SIG-M5 (cell line): ENCODE measurements around the gene MGLL.
"Not testable (repeated sequence)": the region's sequence is repeated elsewhere in the genome, so short reads cannot be mapped to it uniquely, and the experiment has no call there.

ENCODE experiments used
- DNase-seq: peaks from one replicate; lab custom pipeline; 2025; lab: John Stamatoyannopoulos, UW

MGLL gene

GRCh38 chr3:127689266-127689860 is 133.0 kb downstream of the MGLL start:
- DNase-seq = no peak

DNA sequence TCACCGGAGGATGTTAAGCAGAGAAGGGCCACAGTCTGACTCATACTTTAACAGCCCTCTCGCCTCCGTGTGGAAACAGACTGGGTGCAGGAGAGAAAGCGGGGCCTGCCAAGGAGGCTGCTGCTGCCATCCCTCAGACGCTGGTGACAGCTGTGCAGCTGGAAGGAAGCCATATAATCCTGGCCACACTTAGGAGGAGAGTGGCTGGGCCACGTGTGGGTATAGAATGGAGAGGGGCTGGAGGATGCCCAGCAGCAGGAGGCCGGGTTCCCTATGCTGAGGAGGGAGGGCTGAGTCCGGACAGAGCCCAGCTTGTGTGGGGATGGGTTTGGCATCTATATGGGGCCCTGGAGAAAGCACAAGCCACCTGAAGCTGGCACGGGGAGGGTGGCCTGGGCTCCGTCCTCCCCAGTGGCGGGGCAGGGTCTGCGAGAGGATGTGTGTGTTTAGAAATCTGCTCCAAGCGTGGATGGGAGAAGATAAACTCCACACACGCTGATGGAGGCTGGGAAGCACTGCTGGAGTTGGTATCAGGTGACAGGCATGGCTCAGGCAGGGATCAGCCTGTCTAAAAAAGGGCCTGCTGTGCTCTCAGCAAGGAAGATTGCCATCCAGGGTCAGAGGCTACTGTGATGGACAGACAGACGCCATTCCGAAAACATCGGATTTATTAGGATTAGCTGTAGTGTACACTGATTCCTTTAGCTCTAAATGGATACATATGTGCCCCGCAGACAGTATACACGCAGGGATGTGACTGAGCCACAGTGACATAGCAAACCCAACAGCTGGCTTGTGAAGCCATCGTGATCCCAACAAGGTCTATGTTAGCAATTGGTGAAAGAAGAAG is 133.7 kb downstream of the MGLL start:
- no peak for DNase-seq

DNA sequence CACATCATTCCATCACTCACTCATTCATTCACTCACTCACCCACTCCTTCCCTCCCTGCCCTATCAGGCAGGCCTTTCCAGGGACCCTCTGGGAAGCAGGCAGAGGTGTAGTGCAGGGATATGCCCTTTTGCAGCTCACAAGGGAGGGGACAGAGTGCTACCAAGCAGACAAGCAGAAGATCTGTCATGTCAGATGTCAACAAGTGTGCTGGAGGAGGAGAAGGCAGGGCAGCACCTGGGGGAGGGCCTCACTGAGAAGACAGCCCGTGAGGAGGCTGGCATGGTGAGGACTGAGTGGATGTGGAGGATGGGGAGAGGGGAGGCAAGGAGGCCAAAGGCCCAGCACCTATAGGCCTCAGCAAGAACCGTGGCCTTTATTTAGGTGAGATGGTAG is 134.3 kb downstream of the MGLL start:
- no peak for DNase-seq

GRCh38 chr3:127687228-127687737 is 135.0 kb downstream of the MGLL start:
- DNase-seq = no peak

GRCh38 chr3:127686512-127686894 is 135.8 kb downstream of the MGLL start:
- no peak for DNase-seq

DNA sequence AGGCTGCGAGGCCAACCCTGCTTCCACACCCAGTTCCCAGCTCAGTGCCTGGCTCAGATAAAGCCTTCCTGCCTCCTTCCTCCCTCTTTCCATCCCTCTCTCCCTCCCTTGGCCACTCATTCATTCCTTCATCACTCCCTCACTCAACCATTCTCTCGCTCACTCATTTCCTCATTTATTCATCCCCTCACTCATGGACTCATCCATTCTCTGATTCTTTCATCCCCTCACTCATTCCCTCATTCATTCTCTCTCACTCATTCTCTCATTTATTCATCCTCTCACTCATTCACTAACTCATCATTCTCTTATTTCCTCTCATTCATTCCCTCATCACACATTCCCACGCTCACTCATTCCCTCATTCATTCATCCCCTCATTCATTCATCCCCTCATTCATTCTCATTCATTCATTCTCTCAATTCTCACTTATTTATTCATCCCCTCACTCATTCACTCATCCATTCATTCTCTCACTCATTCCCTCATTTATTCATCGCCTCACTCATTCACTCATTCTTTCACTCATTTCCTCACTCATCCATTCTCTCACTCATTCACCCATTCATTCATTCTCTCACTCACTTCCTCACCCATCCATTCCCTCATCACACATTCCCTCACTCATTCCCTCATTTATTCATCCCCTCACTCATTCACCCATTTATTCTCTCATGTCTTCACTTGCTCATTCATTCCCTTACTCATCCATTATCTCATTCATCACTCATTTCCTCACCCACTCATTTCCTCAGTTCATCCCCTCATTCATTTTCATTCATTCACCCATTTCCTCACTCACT is 136.4 kb downstream of the MGLL start:
- DNase-seq = no peak

DNA sequence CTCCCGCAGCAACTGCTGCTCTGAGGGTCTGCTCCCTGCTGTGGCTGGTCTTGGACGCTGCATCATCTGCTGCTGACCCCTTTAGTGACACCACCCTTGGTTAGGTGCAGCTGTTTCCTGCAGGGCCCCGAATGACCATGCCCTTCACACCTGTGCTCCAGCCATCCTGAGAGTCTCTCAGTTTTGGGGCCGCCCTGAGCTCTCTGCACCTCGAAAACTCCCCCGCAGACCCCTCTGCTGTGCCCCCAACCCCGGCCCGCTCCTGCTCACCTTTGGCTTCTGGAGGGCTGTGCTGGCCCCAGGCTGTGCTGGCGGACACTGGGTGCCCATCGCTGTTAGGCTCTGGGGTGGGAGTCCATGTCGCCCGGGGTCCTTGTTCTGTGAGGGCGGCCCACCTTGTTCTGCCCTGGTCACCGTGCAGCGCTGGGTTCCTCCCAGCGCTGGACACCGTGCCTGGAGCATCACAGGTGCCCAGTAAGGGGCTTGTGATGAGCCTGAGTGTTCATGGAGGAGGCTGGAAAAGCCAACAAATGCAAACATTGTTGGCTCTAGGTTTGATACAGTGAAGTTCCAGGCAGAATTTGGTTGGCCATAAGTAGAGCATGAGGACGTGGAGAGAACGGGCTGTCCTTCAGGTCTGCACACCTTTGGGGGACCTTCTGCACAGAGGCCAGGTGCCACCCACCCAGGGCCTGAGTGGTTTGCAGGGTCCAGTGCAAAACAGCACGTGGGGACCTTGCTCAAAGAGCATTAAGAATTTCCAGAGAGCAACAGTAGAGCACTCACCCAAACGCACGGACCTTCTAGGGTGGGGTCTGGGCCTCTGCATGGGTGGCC is 137.2 kb downstream of the MGLL start:
- DNase-seq = no peak

GRCh38 chr3:127682561-127682960 is 139.8 kb downstream of the MGLL start:
- no peak for DNase-seq

DNA sequence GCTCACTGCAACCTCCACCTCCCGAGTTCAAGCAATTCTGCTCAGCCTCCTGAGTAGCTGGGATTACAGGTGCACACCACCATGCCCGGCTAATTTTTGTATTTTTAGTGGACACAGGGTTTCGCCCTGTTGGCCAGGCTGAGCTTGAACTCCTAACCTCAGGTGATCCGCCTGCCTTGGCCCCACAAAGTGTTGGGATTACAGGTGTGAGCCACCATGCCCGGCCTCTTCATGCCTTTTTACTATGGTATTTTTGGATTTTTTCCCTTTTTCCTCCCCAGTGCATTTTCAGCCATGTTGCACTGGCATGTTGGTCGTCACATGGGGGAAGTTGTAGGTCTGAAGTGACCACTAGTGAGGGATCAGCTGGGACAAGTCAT is 140.2 kb downstream of the MGLL start:
- DNase-seq = not testable (repeated sequence)

DNA sequence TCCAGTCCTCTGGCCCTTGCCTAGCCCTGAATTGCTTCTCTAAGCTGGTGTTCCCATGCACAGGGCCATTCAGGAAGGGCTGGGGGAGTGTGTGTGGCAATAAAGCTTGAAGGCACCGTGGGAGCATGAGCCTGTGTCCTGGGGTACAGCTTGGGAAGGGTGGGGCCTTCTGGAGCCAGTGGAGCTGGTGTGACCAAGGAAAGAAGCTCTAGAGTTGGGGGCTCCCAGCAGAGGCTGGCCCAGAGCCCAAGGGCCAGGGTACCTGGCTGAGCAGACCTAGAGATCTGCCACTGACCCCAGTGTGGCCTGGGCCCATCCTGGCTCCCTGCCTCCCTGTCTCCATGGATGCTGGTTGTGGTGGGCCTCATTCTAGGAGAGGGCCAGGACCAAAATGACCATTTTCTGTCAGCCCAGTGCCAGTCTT is 141.5 kb downstream of the MGLL start:
- DNase-seq = no peak

GRCh38 chr3:127680146-127680661 is 142.1 kb downstream of the MGLL start:
- no peak for DNase-seq

- no peak for DNase-seq
Measured at GRCh38 chr3:127679534-127680145, 142.7 kb downstream of the MGLL start.

- no peak for DNase-seq
Measured at GRCh38 chr3:127678611-127679533, 143.4 kb downstream of the MGLL start.

GRCh38 chr3:127678315-127678599 is 144.1 kb downstream of the MGLL start:
- DNase-seq = no peak

DNA sequence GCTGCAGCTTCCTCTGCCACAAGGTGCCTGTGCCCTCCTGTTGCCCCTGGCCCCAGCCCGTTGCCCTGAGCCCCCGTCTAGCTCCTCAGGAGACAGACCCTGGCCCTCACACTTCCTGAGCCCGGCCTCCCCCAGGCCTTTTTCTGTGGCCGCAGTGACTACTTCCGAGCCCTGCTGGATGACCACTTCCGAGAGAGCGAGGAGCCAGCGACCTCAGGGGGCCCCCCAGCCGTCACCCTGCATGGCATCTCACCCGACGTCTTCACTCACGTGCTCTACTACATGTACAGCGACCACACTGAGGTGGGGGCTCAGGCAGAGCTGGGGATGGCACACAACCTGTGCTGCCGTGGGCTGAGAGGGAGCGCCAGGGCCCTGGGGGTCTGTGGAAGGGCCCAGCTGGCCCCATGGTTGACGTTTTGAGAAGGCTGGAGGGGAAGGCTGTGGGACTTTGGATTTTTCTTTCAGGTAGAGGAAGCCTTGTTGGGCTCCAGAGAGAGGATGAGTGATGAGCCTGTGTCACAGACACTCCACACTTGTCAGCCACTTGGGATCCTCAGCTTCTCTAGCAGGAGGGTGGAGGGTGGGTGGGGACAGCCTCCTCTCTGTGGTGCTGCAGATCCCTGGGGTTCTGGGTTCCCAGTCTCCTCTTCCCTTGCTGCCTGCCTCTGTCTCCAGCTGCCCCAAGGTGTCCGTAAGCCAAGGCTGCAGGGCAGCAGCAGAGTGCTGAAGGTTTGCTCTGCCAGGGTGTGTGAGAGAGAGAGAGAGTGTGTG is 144.6 kb downstream of the MGLL start:
- DNase-seq = no peak

DNA sequence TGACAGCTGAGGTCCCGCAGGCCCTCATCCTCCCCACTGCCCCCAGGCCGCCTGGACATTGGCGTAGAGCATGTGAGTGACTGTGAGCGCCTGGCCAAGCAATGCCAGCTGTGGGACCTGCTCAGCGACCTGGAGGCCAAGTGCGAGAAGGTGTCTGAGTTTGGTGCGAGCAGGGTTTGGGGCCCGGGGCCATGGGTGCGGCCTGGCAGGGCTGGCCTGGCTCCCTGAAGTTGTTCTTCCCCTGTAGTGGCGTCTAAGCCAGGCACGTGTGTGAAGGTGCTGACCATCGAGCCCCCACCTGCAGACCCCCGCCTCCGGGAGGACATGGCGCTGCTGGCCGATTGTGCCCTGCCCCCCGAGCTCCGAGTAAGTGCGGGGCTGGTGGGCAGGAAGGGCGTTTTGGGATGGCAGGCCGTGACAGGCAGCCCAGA is 145.4 kb downstream of the MGLL start:
- no peak for DNase-seq

DNA sequence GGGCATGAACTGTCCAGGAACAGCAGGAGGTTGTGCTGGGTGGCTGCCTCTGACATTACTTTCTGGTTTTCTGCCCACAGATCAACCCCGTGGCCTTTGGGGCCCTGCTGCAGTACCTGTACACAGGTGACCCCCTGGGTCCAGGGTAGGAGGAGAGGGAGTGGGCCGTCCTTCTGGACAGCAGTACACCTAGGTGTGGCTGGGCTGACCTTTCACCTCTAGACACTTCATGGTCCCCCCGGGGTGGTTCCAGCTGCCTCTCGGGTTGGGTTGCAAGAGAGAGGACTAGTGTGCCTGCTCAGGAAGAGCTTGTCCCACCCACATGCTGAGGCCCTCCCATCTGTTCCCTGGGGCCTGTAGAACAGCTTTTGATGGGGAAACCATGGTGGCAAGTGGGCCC is 145.9 kb downstream of the MGLL start:
- no peak for DNase-seq

- DNase-seq = no peak
Measured at GRCh38 chr3:127675651-127676391, 146.5 kb downstream of the MGLL start.

- DNase-seq = no peak
Measured at GRCh38 chr3:127674790-127675189, 147.5 kb downstream of the MGLL start.
